Measurements from ENCODE around the gene POFUT1. TPM values are rescaled to one million over a fixed set of nuclear protein-coding genes. Genes with fewer than 3 reads are reported as not detected.

Gene POFUT1
- total and polyA plus RNA-seq, 2 of the 8 experiments (the other 6 are each of a cell fraction or from before 2014, with no cell fraction given) = 19.4 to 24.4 TPM

DNA sequence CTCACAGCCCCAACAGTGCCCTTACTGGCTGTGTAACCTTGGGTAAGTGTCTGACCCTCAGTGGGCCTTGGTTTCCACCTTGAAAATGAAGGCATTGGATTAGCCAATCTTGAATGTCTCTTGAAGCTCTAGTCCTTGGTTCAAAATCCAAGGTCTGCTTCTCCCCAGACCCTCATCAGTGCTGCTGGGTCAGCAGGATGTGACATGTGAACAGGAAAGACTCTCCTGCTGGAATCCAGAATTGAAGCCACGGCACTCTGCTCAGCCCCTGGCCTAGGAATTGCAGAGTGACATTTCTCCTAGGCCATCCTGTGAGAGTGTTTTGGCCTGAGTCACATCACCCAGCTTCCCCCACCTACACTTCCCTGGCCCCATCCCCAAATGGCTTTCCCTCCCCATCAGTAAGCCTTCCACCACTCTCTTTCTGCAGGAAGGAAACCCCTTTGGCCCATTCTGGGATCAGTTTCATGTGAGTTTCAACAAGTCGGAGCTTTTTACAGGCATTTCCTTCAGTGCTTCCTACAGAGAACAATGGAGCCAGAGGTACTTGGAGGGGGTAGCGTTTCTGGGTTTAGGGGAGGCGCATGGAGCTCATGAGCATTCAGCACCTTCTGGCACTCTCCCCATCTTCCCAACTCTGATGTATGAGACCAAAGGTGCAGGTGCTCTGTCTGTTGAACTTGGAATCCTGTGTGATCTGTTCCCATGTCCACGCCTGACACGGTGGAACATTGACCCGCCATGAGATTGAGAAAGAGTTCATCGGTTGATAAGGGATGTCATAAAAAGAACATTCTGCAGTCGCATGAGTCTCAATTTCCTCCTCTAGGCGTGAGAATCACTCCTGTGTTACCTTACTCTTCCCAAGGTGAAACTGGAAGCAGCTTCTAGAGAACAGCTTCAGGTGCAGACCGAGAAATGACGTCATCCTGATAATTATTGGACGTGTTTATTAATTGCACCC, 8.8 kb downstream of the POFUT1 start:
- no peak for TF ChIP-seq TAF1 (IDR thresholded peaks at IDR 0.05; ENCODE audit: low read depth, low read length)
- no peak for TF ChIP-seq FOSL1 (IDR thresholded peaks at IDR 0.05; ENCODE audit: insufficient read depth, low read depth, low read length)
- TF ChIP-seq EP300 (IDR thresholded peaks at IDR 0.05; ENCODE audit: borderline replicate concordance in 1 of 2, low read depth in 2 of 2, low read length in 2 of 2) = no peak
- TF ChIP-seq, protein P1, sequence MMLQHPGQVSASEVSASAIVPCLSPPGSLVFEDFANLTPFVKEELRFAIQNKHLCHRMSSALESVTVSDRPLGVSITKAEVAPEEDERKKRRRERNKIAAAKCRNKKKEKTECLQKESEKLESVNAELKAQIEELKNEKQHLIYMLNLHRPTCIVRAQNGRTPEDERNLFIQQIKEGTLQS (IDR thresholded peaks at IDR 0.05; ENCODE audit: insufficient read depth, low read depth, low read length) = no peak
- no peak for TF ChIP-seq RAD21 (IDR thresholded peaks at IDR 0.05 in 1 of 2, conservative IDR thresholded peaks at IDR 0.05 in 1 of 2; ENCODE audit: low read depth in 2 of 2, low read length in 2 of 2)
- TF ChIP-seq CEBPB (IDR thresholded peaks at IDR 0.05; ENCODE audit: low read depth, low read length) = no peak
- TF ChIP-seq, protein P2, sequence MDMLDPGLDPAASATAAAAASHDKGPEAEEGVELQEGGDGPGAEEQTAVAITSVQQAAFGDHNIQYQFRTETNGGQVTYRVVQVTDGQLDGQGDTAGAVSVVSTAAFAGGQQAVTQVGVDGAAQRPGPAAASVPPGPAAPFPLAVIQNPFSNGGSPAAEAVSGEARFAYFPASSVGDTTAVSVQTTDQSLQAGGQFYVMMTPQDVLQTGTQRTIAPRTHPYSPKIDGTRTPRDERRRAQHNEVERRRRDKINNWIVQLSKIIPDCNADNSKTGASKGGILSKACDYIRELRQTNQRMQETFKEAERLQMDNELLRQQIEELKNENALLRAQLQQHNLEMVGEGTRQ (IDR thresholded peaks at IDR 0.05; ENCODE audit: low read length) = no peak
- Histone ChIP-seq H3K79me2 (ENCODE audit: control insufficient read depth in 1 of 2, insufficient read depth in 2 of 2, low read length in 2 of 2) (no peaks in the 10 kb centered on the region), H2BK15ac (ENCODE audit: low read length) (no peak overlapping the region), H3K27me3 (replicated peaks in 1 of 4; ENCODE audit: control insufficient read depth in 3 of 4, extremely low read depth in 1 of 4, insufficient read depth in 3 of 4, low read length in 3 of 4) (no peaks in the 10 kb centered on the region), H3K56ac (replicated peaks; ENCODE audit: insufficient read length, low read depth, low read length) (no peak overlapping the region), H3K27ac (ENCODE audit: low read depth, low read length) (no peak overlapping the region), H4K20me1 (replicated peaks in 1 of 2; ENCODE audit: control insufficient read depth in 1 of 2, insufficient read depth in 2 of 2, low read length in 2 of 2) (peaks cover 2 to 4% of the 10 kb centered on the region in 2 experiments), H3K4me2 (ENCODE audit: insufficient read depth in 1 of 2, low read depth in 2 of 2, low read length in 2 of 2) (no peak overlapping the region), H4K91ac (replicated peaks; ENCODE audit: insufficient read length, low read length) (no peak overlapping the region), H4K8ac (ENCODE audit: extremely low read depth, insufficient read depth, low read length) (no peak overlapping the region), H2BK20ac (ENCODE audit: low read length) (no peak overlapping the region), H2AK5ac (ENCODE audit: low read depth, low read length) (no peak overlapping the region), H3K23ac (ENCODE audit: insufficient read length) (no peak overlapping the region), H3K14ac (ENCODE audit: insufficient read length) (no peak overlapping the region), H3K36me3 (ENCODE audit: control insufficient read depth in 2 of 4, insufficient read depth in 4 of 4, low read length in 3 of 4) (peaks cover 30 to 40% (median 31%) of the 10 kb centered on the region in 4 experiments), H3K4me1 (replicated peaks in 1 of 4; ENCODE audit: control insufficient read depth in 3 of 4, insufficient read depth in 4 of 4, low read length in 3 of 4) (no peaks in the 10 kb centered on the region), H3K23me2 (ENCODE audit: low read depth, low read length) (no peaks in the 10 kb centered on the region), H4K5ac (ENCODE audit: insufficient read length, low read depth, low read length) (no peak overlapping the region), H3K4me3 (ENCODE audit: extremely low read depth in 1 of 4, insufficient read depth in 2 of 4, low read depth in 3 of 4, low read length in 4 of 4) (no peak overlapping the region), H3K18ac (ENCODE audit: extremely low read depth, low read length) (no peak overlapping the region), H2BK5ac (ENCODE audit: low read depth, low read length) (no peak overlapping the region), H3K4ac (replicated peaks; ENCODE audit: insufficient read length, low read depth, low read length) (no peak overlapping the region), H3K79me1 (ENCODE audit: low read depth, low read length) (no peaks in the 10 kb centered on the region; the same call in 1 of the 2 replicates), H3K9me3 (ENCODE audit: insufficient read depth in 2 of 2, low read depth in 1 of 2, low read length in 1 of 2) (no peaks in the 10 kb centered on the region), H2BK12ac (ENCODE audit: low read depth, low read length) (no peak overlapping the region), H2AFZ (ENCODE audit: low read length) (no peak overlapping the region), H2BK120ac (replicated peaks; ENCODE audit: low read depth, low read length) (no peak overlapping the region), H3K9ac (replicated peaks in 1 of 4; ENCODE audit: extremely low read depth in 1 of 4, low read depth in 3 of 4, low read length in 3 of 4) (no peak overlapping the region)
- ChIA-PET CTCF (ENCODE audit: partially characterized antibody) (no interaction called here), POLR2A (ENCODE audit: partially characterized antibody) (interaction anchor here (0.6 to 3.4 kb wide), 6 partner anchors 8 to 25 kb away, joined by 3 to 16 read pairs (median 3); no protein-coding TSS in a partner anchor)
- FAIRE-seq (no peak), DNase-seq (ENCODE audit: low read depth in 1 of 2, low spot score in 2 of 2) (no peak)
- WGBS, 2 experiments (ENCODE audit: extremely low coverage in 1 of 2, insufficient coverage in 1 of 2, insufficient read length in 1 of 2, insufficient replicate concordance in 2 of 2, low coverage in 1 of 2, low lambda C conversion rate in 2 of 2, missing lambda C conversion rate in 1 of 2) = 90% methylated on average over 13 of the region's 13 CpGs; no CpG with 5 or more reads in 1 of the 2 experiments
